Measurements from ENCODE around the gene TMEM98.
A peak's percentile ranks its signal among the peaks of the same experiment; 100 is the strongest.

TMEM98 gene

GRCh38 chr17:32903774-32904673, 23.9 kb upstream of the TMEM98 start:
- no peak overlapping the region for H3K4me3 Mint-ChIP-seq
- peaks cover 3% of the 10 kb centered on the region for H3K9me3 Mint-ChIP-seq
- H3K27ac Mint-ChIP-seq, result no peak overlapping the region
- no peak for TF ChIP-seq CTCF (IDR thresholded peaks at IDR 0.05; ENCODE audit: unreplicated experiment in 3 of 3)
- no peaks in the 10 kb centered on the region for H3K27me3 Mint-ChIP-seq (ENCODE audit: low read depth)
- no peaks in the 10 kb centered on the region for H3K36me3 Mint-ChIP-seq (ENCODE audit: low read depth)
- H3K4me1 Mint-ChIP-seq, result no peaks in the 10 kb centered on the region

GRCh38 chr17:32904891-32905290, 23.1 kb upstream of the TMEM98 start:
- H3K27ac Mint-ChIP-seq, result no peak overlapping the region
- no peaks in the 10 kb centered on the region for H3K27me3 Mint-ChIP-seq (ENCODE audit: low read depth)
- TF ChIP-seq CTCF (IDR thresholded peaks at IDR 0.05; ENCODE audit: unreplicated experiment in 3 of 3), result no peak
- no peaks in the 10 kb centered on the region for H3K4me1 Mint-ChIP-seq
- no peaks in the 10 kb centered on the region for H3K36me3 Mint-ChIP-seq (ENCODE audit: low read depth)
- H3K9me3 Mint-ChIP-seq, result peaks cover 3% of the 10 kb centered on the region
- H3K4me3 Mint-ChIP-seq, result no peak overlapping the region

- Mint-ChIP-seq H3K4me1 (peaks cover 9% of the 10 kb centered on the region), H3K9me3 (no peaks in the 10 kb centered on the region), H3K27ac (no peak overlapping the region), H3K36me3 (ENCODE audit: low read depth) (no peaks in the 10 kb centered on the region), H3K4me3 (no peak overlapping the region), H3K27me3 (ENCODE audit: low read depth) (no peaks in the 10 kb centered on the region)
- TF ChIP-seq CTCF (IDR thresholded peaks at IDR 0.05; ENCODE audit: unreplicated experiment in 3 of 3), result no peak
Observed at GRCh38 chr17:32907583-32907982, 20.4 kb upstream of the TMEM98 start.

- H3K27ac Mint-ChIP-seq, result peak overlapping the region in 1 of 3 experiments; percentile 34
Observed at GRCh38 chr17:32909787-32910369, 18.1 kb upstream of the TMEM98 start.

GRCh38 chr17:32910769-32911168, 17.2 kb upstream of the TMEM98 start:
- Mint-ChIP-seq H3K9me3 (no peaks in the 10 kb centered on the region), H3K27ac (no peak overlapping the region), H3K4me3 (no peak overlapping the region), H3K27me3 (ENCODE audit: low read depth) (no peaks in the 10 kb centered on the region), H3K36me3 (ENCODE audit: low read depth) (no peaks in the 10 kb centered on the region), H3K4me1 (peaks cover 10% of the 10 kb centered on the region)
- no peak for TF ChIP-seq CTCF (IDR thresholded peaks at IDR 0.05; ENCODE audit: unreplicated experiment in 3 of 3)

More at GRCh38 chr17:32909787-32910369, 18.1 kb upstream of the TMEM98 start:
- Mint-ChIP-seq H3K4me1 (peaks cover 10% of the 10 kb centered on the region), H3K4me3 (no peak overlapping the region), H3K9me3 (no peaks in the 10 kb centered on the region), H3K36me3 (ENCODE audit: low read depth) (no peaks in the 10 kb centered on the region), H3K27me3 (ENCODE audit: low read depth) (no peaks in the 10 kb centered on the region)
- TF ChIP-seq CTCF (IDR thresholded peaks at IDR 0.05; ENCODE audit: unreplicated experiment in 3 of 3), result peak; percentile 70 to 74 (median 73)

All from nephron (organoid).